SK-N-MC (cell line): ENCODE measurements around the gene SLC4A3.

Source experiments
- EZH2 ChIP-seq: fragments of 200-600 bp; sonication (generic); IDR thresholded peaks from one replicate; pipeline ENCODE4 v1.6.1; 2017; ENCODE audit warnings: antibody characterized with exemption
- FOXP2 ChIP-seq: optimal IDR thresholded peaks from 2 replicates; pipeline ENCODE3; 2011; ENCODE audit warnings: mild to moderate bottlenecking, moderate library complexity; ENCODE audit not compliant: insufficient read depth; ENCODE audit errors: extremely low read length, control extremely low read depth
- POLR2AphosphoS5 ChIP-seq: IDR thresholded peaks from 2 replicates; pipeline ENCODE4 v1.6.1; 2012; ENCODE audit warnings: mild to moderate bottlenecking, low read depth, low read length, borderline replicate concordance

- TF ChIP-seq POLR2AphosphoS5 (no peak), EZH2 (no peak), FOXP2 (no peak)
Observed at GRCh38 chr2:219620546-219620945, 6.9 kb upstream of the SLC4A3 start.
